Myocyte (in vitro differentiated cells): Measurements from ENCODE around the gene UMODL1. TPM values are rescaled to one million over a fixed set of nuclear protein-coding genes. Genes with fewer than 3 reads are reported as not detected.
A peak's percentile ranks its signal among the peaks of the same experiment; 100 is the strongest.

Experiments
- DNase-seq: peaks from one replicate; pipeline ENCODE4 v3.0.0-alpha.2; 2012; ENCODE audit warnings: low read depth
- total RNA-seq: library from RNA; depleted of rRNA; stranded (reverse); fragments of >200 nt; gene quantifications from 2 replicates; pipeline ENCODE4 v1.2.3, GENCODE V29; 2014

UMODL1 gene
- total RNA-seq, 1 donor from 2014 or later = not detected

- DNase-seq = no peak
Observed at GRCh38 chr21:42094811-42095210, 23.7 kb downstream of the UMODL1 start.

- DNase-seq = no peak
Observed at GRCh38 chr21:42095581-42095980, 24.5 kb downstream of the UMODL1 start.

GRCh38 chr21:42096566-42096965 lies 25.4 kb downstream of the UMODL1 start:
- no peak for DNase-seq

- DNase-seq = no peak
Observed at GRCh38 chr21:42097274-42097673, 26.2 kb downstream of the UMODL1 start.

GRCh38 chr21:42097860-42098454 lies 26.8 kb downstream of the UMODL1 start:
- peak; percentile 90 for DNase-seq

- no peak for DNase-seq
Observed at GRCh38 chr21:42098957-42099505, 27.9 kb downstream of the UMODL1 start.

GRCh38 chr21:42101246-42101645 lies 30.1 kb downstream of the UMODL1 start:
- DNase-seq = no peak

GRCh38 chr21:42102076-42102475 lies 31.0 kb downstream of the UMODL1 start:
- no peak for DNase-seq

- no peak for DNase-seq
Observed at GRCh38 chr21:42102526-42102925, 31.4 kb downstream of the UMODL1 start.

GRCh38 chr21:42102991-42103390 lies 31.9 kb downstream of the UMODL1 start:
- no peak for DNase-seq

- no peak for DNase-seq
Observed at GRCh38 chr21:42103843-42104242, 32.7 kb downstream of the UMODL1 start.

- DNase-seq = no peak
Observed at GRCh38 chr21:42105476-42106315, 34.6 kb downstream of the UMODL1 start.

GRCh38 chr21:42106425-42106824 lies 35.3 kb downstream of the UMODL1 start:
- DNase-seq = no peak

- no peak for DNase-seq
Observed at GRCh38 chr21:42107177-42107880, 36.2 kb downstream of the UMODL1 start.

- peak; percentile 88 for DNase-seq
Observed at GRCh38 chr21:42107881-42108553, 36.9 kb downstream of the UMODL1 start.

GRCh38 chr21:42108554-42109340 lies 37.6 kb downstream of the UMODL1 start:
- no peak for DNase-seq

GRCh38 chr21:42109473-42109872 lies 38.4 kb downstream of the UMODL1 start:
- DNase-seq = no peak

- no peak for DNase-seq
Observed at GRCh38 chr21:42109873-42110525, 38.9 kb downstream of the UMODL1 start.

- no peak for DNase-seq
Observed at GRCh38 chr21:42110691-42111469, 39.8 kb downstream of the UMODL1 start.
